IMR-90 (cell line): ENCODE measurements around the gene WDR43. TPM values are rescaled to one million over a fixed set of nuclear protein-coding genes. Genes with fewer than 3 reads are reported as not detected.

Source experiments
- ATAC-seq: fragments of 200-7000 bp; cut with Tn5 transposase; 2 replicates; pipeline ENCODE4 v1.9.1; 2020; ENCODE audit warnings: low read depth, mild to moderate bottlenecking, moderate library complexity
- BruUV-seq: library from RNA; stranded (reverse); fragments of 400-500 nt; replicated peaks from 2 replicates; lab custom pipeline; 2021; lab: Mats Ljungman, UMichigan
- CTCF ChIA-PET: fragments of 300-600 bp; formaldehyde crosslinking; extraction: SDS; loops from one replicate; lab custom pipeline; 2021; ENCODE audit warnings: antibody characterized with exemption; lab: Yijun Ruan, JAX
- POLR2A ChIA-PET: fragments of 300-600 bp; sonication (Branson Sonifier 250); formaldehyde crosslinking; loops from one replicate; lab custom pipeline; 2022; ENCODE audit warnings: antibody characterized with exemption; ENCODE audit not compliant: unreplicated experiment; lab: Charles Lee
- DNase-seq: peaks from one replicate; pipeline ENCODE4 v3.0.0; 2013
- H2AFZ ChIP-seq: replicated peaks from 2 replicates; pipeline ENCODE3; 2013; ENCODE audit warnings: low read length, mild to moderate bottlenecking; ENCODE audit not compliant: poor library complexity
- H2AK5ac ChIP-seq: 2 replicates; pipeline ENCODE4 v1.6.1; 2013; ENCODE audit warnings: low read depth, low read length, inconsistent platforms
- H2AK9ac ChIP-seq: replicated peaks from 2 replicates; pipeline ENCODE3; 2013; ENCODE audit warnings: mild to moderate bottlenecking, low read depth, low read length, moderate library complexity; ENCODE audit not compliant: poor library complexity
- H2BK120ac ChIP-seq: 2 replicates; pipeline ENCODE4 v1.6.1; 2013; ENCODE audit warnings: low read depth, low read length, inconsistent platforms
- H2BK15ac ChIP-seq: 3 replicates; pipeline ENCODE4 v1.6.1; 2013; ENCODE audit warnings: low read depth, low read length, inconsistent platforms
- H2BK20ac ChIP-seq: 2 replicates; pipeline ENCODE4 v1.6.1; 2013; ENCODE audit warnings: low read depth, mild to moderate bottlenecking, inconsistent platforms, low read length, moderate library complexity
- H2BK5ac ChIP-seq: 2 replicates; pipeline ENCODE4 v1.6.1; 2013; ENCODE audit warnings: mild to moderate bottlenecking, low read depth, low read length, inconsistent platforms; ENCODE audit not compliant: poor library complexity, severe bottlenecking
- H3K14ac ChIP-seq: replicated peaks from 2 replicates; pipeline ENCODE4 v1.6.1; 2013; ENCODE audit warnings: low read depth, low read length, inconsistent platforms
- H3K18ac ChIP-seq: 2 replicates; pipeline ENCODE4 v1.6.1; 2013; ENCODE audit warnings: low read depth, low read length, control low read depth
- H3K23ac ChIP-seq: 2 replicates; pipeline ENCODE4 v1.6.1; 2013; ENCODE audit warnings: low read depth, low read length, inconsistent platforms
- H3K27ac ChIP-seq: 2 replicates; pipeline ENCODE4 v1.5.1; 2013; ENCODE audit warnings: mild to moderate bottlenecking, control low read depth, low read length; ENCODE audit not compliant: insufficient read depth
- H3K27me3 ChIP-seq: 2 replicates; pipeline ENCODE4 v1.6.1; 2013; ENCODE audit warnings: low read length; ENCODE audit not compliant: control insufficient read depth, insufficient read depth
- H3K36me3 ChIP-seq: 2 replicates; pipeline ENCODE4 v1.6.1; 2013; ENCODE audit warnings: low read length, mixed read lengths; ENCODE audit not compliant: control insufficient read depth, insufficient read depth
- H3K4ac ChIP-seq: 2 replicates; pipeline ENCODE4 v1.6.1; 2013; ENCODE audit warnings: low read depth, low read length, inconsistent platforms
- H3K4me1 ChIP-seq: 2 replicates; pipeline ENCODE4 v1.6.1; 2013; ENCODE audit warnings: low read length, mixed read lengths; ENCODE audit not compliant: control insufficient read depth, insufficient read depth
- H3K4me2 ChIP-seq: 2 replicates; pipeline ENCODE4 v1.6.1; 2013; ENCODE audit warnings: low read depth, mild to moderate bottlenecking, control low read depth, low read length, moderate library complexity
- H3K4me3 ChIP-seq: 2 replicates; pipeline ENCODE4 v1.5.1; 2013; ENCODE audit warnings: low read depth, mild to moderate bottlenecking, control low read depth, low read length, moderate library complexity; ENCODE audit not compliant: insufficient read depth
- H3K56ac ChIP-seq: 2 replicates; pipeline ENCODE4 v1.6.1; 2013; ENCODE audit warnings: low read length, inconsistent platforms; ENCODE audit not compliant: insufficient read depth; ENCODE audit errors: extremely low read depth
- H3K79me1 ChIP-seq, 2 experiments: 2 replicates each; pipeline ENCODE4 v1.6.1; 2013; ENCODE audit warnings: low read length in 2 of 2, inconsistent platforms in 1 of 2, low read depth in 1 of 2
- H3K9ac ChIP-seq: 2 replicates; pipeline ENCODE4 v1.6.1; 2013; ENCODE audit warnings: low read depth, low read length, control low read depth
- H3K9me1 ChIP-seq: 2 replicates; pipeline ENCODE4 v1.6.1; 2013; ENCODE audit warnings: low read length, inconsistent platforms; ENCODE audit not compliant: insufficient read depth
- H3K9me3 ChIP-seq: 2 replicates; pipeline ENCODE4 v1.6.1; 2013; ENCODE audit warnings: low read length; ENCODE audit not compliant: control insufficient read depth, insufficient read depth
- H4K20me1 ChIP-seq: 2 replicates; pipeline ENCODE4 v1.6.1; 2013; ENCODE audit warnings: low read length, inconsistent platforms; ENCODE audit not compliant: insufficient read depth
- H4K5ac ChIP-seq: 2 replicates; pipeline ENCODE4 v1.6.1; 2013; ENCODE audit warnings: mild to moderate bottlenecking, low read depth, low read length, control low read depth
- H4K8ac ChIP-seq, 2 experiments: 2 replicates each; pipeline ENCODE4 v1.6.1; 2013; ENCODE audit warnings: low read depth in 2 of 2, low read length in 2 of 2, control low read depth in 1 of 2, inconsistent platforms in 1 of 2
- H4K91ac ChIP-seq: 2 replicates; pipeline ENCODE4 v1.6.1; 2013; ENCODE audit warnings: low read depth, low read length, inconsistent platforms; ENCODE audit not compliant: insufficient read depth
- BHLHE40 ChIP-seq: fragments of 150-350 bp; IDR thresholded peaks from 2 replicates; pipeline ENCODE4 v1.6.1; 2016; ENCODE audit warnings: mild to moderate bottlenecking, low read depth, low read length
- CHD1 ChIP-seq: IDR thresholded peaks from 2 replicates; pipeline ENCODE4 v1.6.1; 2012; ENCODE audit warnings: low read depth, low read length, improper control_type of control experiment
- ELK1 ChIP-seq: fragments of 150-350 bp; IDR thresholded peaks from 2 replicates; pipeline ENCODE4 v1.6.1; 2016; ENCODE audit warnings: low read depth, mild to moderate bottlenecking, low read length, moderate library complexity, borderline replicate concordance
- FOS ChIP-seq: fragments of 150-350 bp; IDR thresholded peaks from 2 replicates; pipeline ENCODE4 v1.6.1; 2016; ENCODE audit warnings: low read depth, low read length
- MAFK ChIP-seq: IDR thresholded peaks from 2 replicates; pipeline ENCODE4 v1.6.1; 2012; ENCODE audit warnings: low read depth, low read length, improper control_type of control experiment
- MAZ ChIP-seq: IDR thresholded peaks from 2 replicates; pipeline ENCODE4 v1.6.1; 2012; ENCODE audit warnings: low read depth, mild to moderate bottlenecking, low read length, improper control_type of control experiment, moderate library complexity, borderline replicate concordance
- MXI1 ChIP-seq: IDR thresholded peaks from 2 replicates; pipeline ENCODE4 v1.6.1; 2012; ENCODE audit warnings: low read depth, mild to moderate bottlenecking, low read length, moderate library complexity, borderline replicate concordance
- POLR2A ChIP-seq: IDR thresholded peaks from 2 replicates; pipeline ENCODE4 v1.6.1; 2012; ENCODE audit warnings: mild to moderate bottlenecking, low read depth, low read length
- WGBS, 2 experiments: methylation state at CpG; one replicate each; pipeline versions ENCODE4 v1.1.5 to v1.1.7; 2013; ENCODE audit warnings: missing lambda C conversion rate in 2 of 2; ENCODE audit not compliant: insufficient read length in 1 of 2; ENCODE audit errors: extremely low coverage in 2 of 2; 5-methylcytosine and 5-hydroxymethylcytosine counted together
- dilution Hi-C: fragments of 300-500 bp; cut with HindIII; formaldehyde crosslinking; loops from one replicate; pipeline ENCODE4 v1.14.3; 2018; ENCODE audit warnings: low sequenced_read_pairs; ENCODE audit not compliant: unreplicated experiment
- in situ Hi-C: fragments of 300-500 bp; cut with MboI; formaldehyde crosslinking; loops from 3 replicates; pipeline ENCODE4 v1.14.3; 2019; ENCODE audit warnings: low sequenced_read_pairs, inconsistent platforms, mixed read lengths
- intact Hi-C: fragments of 100-400 bp; cut with micrococcal nuclease; formaldehyde crosslinking; loops from 2 replicates; pipeline ENCODE4 v1.10.0; 2022
- polyA plus RNA-seq, 3 experiments: library from polyadenylated mRNA; depleted of rRNA; stranded (reverse); fragments of >200 nt; gene quantifications; 2 replicates each; pipeline ENCODE4 v1.2.3, GENCODE V29; 2012; ENCODE audit warnings: low replicate concordance in 1 of 3
- total RNA-seq: library from RNA; depleted of rRNA; stranded (reverse); fragments of >200 nt; gene quantifications from 2 replicates; pipeline ENCODE4 v1.2.3, GENCODE V29; 2012

Gene WDR43
- total and polyA plus RNA-seq, 2 of the 4 experiments (the other 2 are of a cell fraction): 40.3 to 300 TPM

GRCh38 chr2:28952836-28953211, 58.4 kb downstream of the WDR43 start:
- DNase-seq (no peak), ATAC-seq (no peak)
- Histone ChIP-seq H3K4me2 (no peak overlapping the region), H2BK15ac (no peak overlapping the region), H2BK20ac (no peak overlapping the region), H3K56ac (no peak overlapping the region), H3K9me3 (peaks cover 6% of the 10 kb centered on the region; the same call in 1 of the 2 replicates), H2AFZ (no peak overlapping the region), H3K36me3 (peaks cover 4% of the 10 kb centered on the region), H4K91ac (no peak overlapping the region), H2AK5ac (no peak overlapping the region), H2AK9ac (no peak overlapping the region), H2BK120ac (no peak overlapping the region), H3K18ac (no peak overlapping the region), H3K79me1 (peaks cover 0 to 6% of the 10 kb centered on the region in 2 experiments; a peak in 1 of 4 replicates), H3K27me3 (no peaks in the 10 kb centered on the region), H3K27ac (no peak overlapping the region), H3K14ac (no peak overlapping the region), H3K4me3 (no peak overlapping the region), H3K4me1 (peaks cover 8% of the 10 kb centered on the region), H4K20me1 (peaks cover 6% of the 10 kb centered on the region; the same call in 1 of the 2 replicates), H3K23ac (no peak overlapping the region), H3K9ac (no peak overlapping the region), H4K8ac (no peak overlapping the region), H4K5ac (no peak overlapping the region), H2BK5ac (no peak overlapping the region), H3K9me1 (peaks cover 7% of the 10 kb centered on the region; the same call in 1 of the 2 replicates), H3K4ac (no peak overlapping the region)
- intact Hi-C loops: no loop called here
- in situ Hi-C loops: no loop called here
- ChIA-PET CTCF (interaction anchor here (0.6 to 2.7 kb wide), 2 partner anchors 101 to 355 kb away, joined by 4 to 7 read pairs; no protein-coding TSS in a partner anchor), POLR2A (no interaction called here)
- TF ChIP-seq MXI1 (no peak), CHD1 (no peak), ELK1 (no peak), MAFK (no peak), BHLHE40 (no peak), FOS (no peak), MAZ (no peak), POLR2A (no peak)
- WGBS, 2 experiments: no CpG with 5 or more reads among the region's 6 CpGs
- dilution Hi-C loops: loop anchor here (25.0 kb wide), 1 partner anchor 884 kb away; no protein-coding TSS in a partner anchor
- no TSS peak for BruUV-seq
